HFFc6 (cell line): ENCODE data around the gene CDKL2. TPM values are rescaled to one million over a fixed set of nuclear protein-coding genes. Genes with fewer than 3 reads are reported as not detected.
A peak's percentile ranks its signal among the peaks of the same experiment; 100 is the strongest.

Experiments
- DNase-seq: peaks from one replicate; pipeline ENCODE4 v3.0.0-alpha.2; 2018
- H3K27ac Mint-ChIP-seq: 2 replicates; pipeline ENCODE4 v1.8.0; 2020; ENCODE audit warnings: mild to moderate bottlenecking, mixed read lengths
- H3K27me3 Mint-ChIP-seq: 2 replicates; pipeline ENCODE4 v1.8.0; 2021; ENCODE audit warnings: mild to moderate bottlenecking, moderate library complexity, mixed read lengths; ENCODE audit not compliant: insufficient read depth
- H3K36me3 Mint-ChIP-seq: 2 replicates; pipeline ENCODE4 v1.8.0; 2021; ENCODE audit warnings: low read depth, mixed read lengths
- H3K4me1 Mint-ChIP-seq: 2 replicates; pipeline ENCODE4 v1.8.0; 2020; ENCODE audit warnings: low read depth, mixed read lengths
- H3K4me3 Mint-ChIP-seq: 2 replicates; pipeline ENCODE4 v1.8.0; 2020; ENCODE audit warnings: mild to moderate bottlenecking, moderate library complexity, mixed read lengths
- H3K9me3 Mint-ChIP-seq: 2 replicates; pipeline ENCODE4 v1.8.0; 2020; ENCODE audit warnings: mild to moderate bottlenecking, mixed read lengths
- long read RNA-seq: library from polyadenylated mRNA; unstranded; transcript quantifications from one replicate; pipeline ENCODE4 v2.0.0, GENCODE V29; 2019
- total RNA-seq, 6 experiments: library from RNA; stranded (reverse); fragmentation: NEBNext Ultra II Directional; extraction: Animal tissue kit (Norgen Biotek cat#: 25700); gene quantifications; 2 replicates in 1 of 6; 3 replicates in 5 of 6; pipeline ENCODE4 v1.2.3, GENCODE V29; 2021
- TF ChIP-seq, protein P1 (sequence below): fragments of 200-600 bp; sonication (generic); IDR thresholded peaks from 2 replicates; pipeline ENCODE4 v1.5.0; 2021; ENCODE audit warnings: antibody characterized with exemption, mild to moderate bottlenecking

CDKL2 gene
- under 1 TPM; 0.14 to 0.38 (median 0.19) TPM for total RNA-seq
- long read RNA-seq: 0 reads

DNA sequence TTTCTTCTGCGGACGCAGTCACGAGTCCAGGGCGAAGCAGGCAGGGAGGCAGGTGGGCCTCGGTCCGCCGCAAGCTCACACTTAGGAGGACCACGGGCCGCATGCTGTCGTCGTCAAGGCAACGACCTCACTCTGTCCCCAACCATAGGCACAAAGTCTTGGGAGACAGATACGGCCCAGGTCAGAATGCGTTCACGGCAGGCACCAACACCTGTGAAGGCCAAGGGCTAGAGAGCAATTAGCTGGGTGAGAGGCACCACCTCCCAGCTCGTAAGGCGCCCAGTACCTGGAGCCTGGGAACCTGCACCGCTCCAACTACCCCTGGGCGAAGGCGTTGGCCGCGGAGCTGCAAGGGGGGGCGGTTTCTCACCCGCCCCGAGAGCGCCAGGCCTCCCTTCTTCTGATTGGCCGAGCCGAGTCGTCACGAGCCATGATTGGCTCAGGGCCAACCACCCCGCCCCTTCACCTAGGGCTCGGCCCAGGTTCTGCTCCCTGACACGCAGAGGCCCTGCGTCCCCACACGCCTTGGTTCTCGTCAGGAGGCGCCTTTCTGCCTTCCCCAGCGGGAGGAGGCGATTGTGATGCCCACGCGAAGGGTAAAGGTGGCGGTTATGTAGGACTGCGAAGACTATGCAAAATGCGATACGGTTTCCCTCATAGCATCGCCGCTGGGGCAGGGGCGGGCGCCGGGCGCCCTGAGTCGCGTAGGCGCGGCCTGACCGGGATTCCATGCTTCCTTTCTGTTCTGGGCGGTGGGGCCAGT is at the start of gene CDKL2:
TSS of gene CDKL2 (minus strand) at position 355 of the 763 bp plus-strand sequence. CDS start 4,540 bp downstream, outside the sequence.
- peak; percentile 25 for DNase-seq
- peaks cover 2% of the 10 kb centered on the region; the same call in 1 of the 2 replicates for H3K27me3 Mint-ChIP-seq
- H3K9me3 Mint-ChIP-seq: no peaks in the 10 kb centered on the region
- no peaks in the 10 kb centered on the region for H3K36me3 Mint-ChIP-seq
- TF ChIP-seq, protein P1, sequence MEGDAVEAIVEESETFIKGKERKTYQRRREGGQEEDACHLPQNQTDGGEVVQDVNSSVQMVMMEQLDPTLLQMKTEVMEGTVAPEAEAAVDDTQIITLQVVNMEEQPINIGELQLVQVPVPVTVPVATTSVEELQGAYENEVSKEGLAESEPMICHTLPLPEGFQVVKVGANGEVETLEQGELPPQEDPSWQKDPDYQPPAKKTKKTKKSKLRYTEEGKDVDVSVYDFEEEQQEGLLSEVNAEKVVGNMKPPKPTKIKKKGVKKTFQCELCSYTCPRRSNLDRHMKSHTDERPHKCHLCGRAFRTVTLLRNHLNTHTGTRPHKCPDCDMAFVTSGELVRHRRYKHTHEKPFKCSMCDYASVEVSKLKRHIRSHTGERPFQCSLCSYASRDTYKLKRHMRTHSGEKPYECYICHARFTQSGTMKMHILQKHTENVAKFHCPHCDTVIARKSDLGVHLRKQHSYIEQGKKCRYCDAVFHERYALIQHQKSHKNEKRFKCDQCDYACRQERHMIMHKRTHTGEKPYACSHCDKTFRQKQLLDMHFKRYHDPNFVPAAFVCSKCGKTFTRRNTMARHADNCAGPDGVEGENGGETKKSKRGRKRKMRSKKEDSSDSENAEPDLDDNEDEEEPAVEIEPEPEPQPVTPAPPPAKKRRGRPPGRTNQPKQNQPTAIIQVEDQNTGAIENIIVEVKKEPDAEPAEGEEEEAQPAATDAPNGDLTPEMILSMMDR: no peak
- H3K4me3 Mint-ChIP-seq: peak within 1 kb of the TSS; percentile 83
- H3K4me1 Mint-ChIP-seq: peaks cover 28% of the 10 kb centered on the region
- peak within 1 kb of the TSS; percentile 22 for H3K27ac Mint-ChIP-seq

DNA sequence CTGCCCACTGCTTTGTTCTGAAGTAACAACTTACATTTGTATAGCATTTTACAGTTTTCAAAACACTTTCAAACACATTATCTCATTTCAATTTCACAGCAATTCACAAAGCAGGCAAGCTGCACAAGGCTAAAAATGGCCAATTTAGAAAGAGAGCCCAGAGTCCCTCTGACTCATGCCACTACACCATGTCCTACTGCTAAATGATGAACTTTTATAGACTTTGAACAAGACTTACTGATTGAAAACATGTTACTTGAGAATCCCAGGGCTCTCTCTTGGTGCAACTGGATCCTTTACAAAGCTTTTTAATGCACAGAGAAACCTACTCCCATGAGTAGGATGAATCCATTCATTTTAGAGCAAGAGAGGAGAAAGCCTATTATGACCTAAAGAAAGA is 48.6 kb upstream of the CDKL2 start:
- DNase-seq: no peak
- H3K36me3 Mint-ChIP-seq: no peaks in the 10 kb centered on the region

DNA sequence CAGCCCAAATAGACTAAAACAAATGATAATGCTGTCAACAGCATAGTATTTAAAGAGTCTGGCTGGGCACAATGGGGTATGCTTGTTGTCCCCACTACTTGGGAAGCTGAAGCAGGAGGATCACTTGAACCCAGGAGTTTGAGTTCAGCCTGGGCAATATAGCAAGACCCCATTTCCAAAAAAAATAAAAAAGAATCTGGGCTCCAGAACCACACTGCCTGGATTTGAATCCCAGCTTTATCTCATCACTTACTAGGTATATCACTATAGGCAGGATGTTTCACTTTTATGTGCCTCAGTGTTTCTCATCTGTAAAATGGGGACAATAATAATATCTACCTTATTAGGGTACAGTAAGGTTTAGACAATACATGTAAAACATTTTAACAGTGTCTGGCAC is 48.1 kb upstream of the CDKL2 start:
- Mint-ChIP-seq H3K36me3 (no peaks in the 10 kb centered on the region), H3K27me3 (peaks cover under 1% of the 10 kb centered on the region), H3K9me3 (no peaks in the 10 kb centered on the region), H3K4me1 (peaks cover 15% of the 10 kb centered on the region), H3K4me3 (no peak overlapping the region), H3K27ac (no peak overlapping the region)
- DNase-seq: no peak
- TF ChIP-seq, protein P1: no peak

More for the DNA sequence above, 48.6 kb upstream of the CDKL2 start:
- H3K4me3 Mint-ChIP-seq: no peak overlapping the region
- no peaks in the 10 kb centered on the region; the same call in 1 of the 2 replicates for H3K27me3 Mint-ChIP-seq
- no peak overlapping the region for H3K27ac Mint-ChIP-seq
- H3K9me3 Mint-ChIP-seq: no peaks in the 10 kb centered on the region
- TF ChIP-seq, protein P1: no peak
- H3K4me1 Mint-ChIP-seq: peaks cover 10% of the 10 kb centered on the region

DNA sequence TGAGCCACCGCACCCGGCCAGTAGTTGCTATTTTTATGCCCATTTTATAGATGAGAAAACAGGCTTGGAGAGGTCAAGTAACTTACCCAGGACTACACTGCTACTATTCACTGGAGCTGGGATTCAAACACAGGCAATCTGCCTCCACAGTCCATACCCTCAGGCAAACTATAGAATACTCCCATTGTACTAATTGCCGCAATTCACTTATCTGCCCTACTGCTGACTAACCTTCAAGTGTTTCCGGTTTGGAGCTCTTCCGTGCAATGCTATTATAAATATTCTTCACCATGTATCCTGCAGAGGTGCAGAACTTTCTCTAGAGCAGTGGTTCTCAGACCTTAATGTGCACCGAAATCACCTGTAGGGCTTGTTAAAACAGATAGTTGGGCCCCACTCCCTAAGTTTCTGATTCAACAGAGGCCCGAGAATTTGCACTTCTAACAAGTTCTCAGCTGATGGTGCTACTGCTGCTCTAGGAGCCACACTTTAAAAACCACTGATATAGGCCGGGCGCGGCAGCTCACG is 44.7 kb upstream of the CDKL2 start:
- Mint-ChIP-seq H3K36me3 (peaks cover 5% of the 10 kb centered on the region; the same call in 1 of the 2 replicates), H3K27ac (no peak overlapping the region)
- TF ChIP-seq, protein P1: no peak

DNA sequence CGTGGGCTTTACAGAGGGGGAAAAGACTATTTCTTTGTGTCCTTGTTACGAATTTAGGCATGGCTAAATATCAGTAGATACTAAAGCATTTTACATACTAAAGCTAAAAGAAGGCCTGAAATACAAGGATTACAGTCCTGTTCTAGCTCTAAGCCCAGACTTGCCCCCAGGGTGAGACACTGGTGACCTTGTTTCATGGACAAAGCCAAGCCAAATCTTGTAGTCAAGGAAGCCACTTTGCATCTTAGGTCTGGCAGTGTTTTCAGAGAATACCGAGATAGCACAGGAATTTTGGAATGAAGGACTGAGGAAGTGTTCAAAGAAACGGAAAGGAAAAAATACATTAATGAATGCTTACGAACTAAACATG is 43.6 kb upstream of the CDKL2 start:
- Mint-ChIP-seq H3K9me3 (no peaks in the 10 kb centered on the region), H3K4me3 (peak overlapping the region; percentile 97), H3K27me3 (peaks cover 7% of the 10 kb centered on the region), H3K36me3 (peaks cover 5% of the 10 kb centered on the region; the same call in 1 of the 2 replicates), H3K4me1 (peaks cover 35% of the 10 kb centered on the region), H3K27ac (peak overlapping the region; percentile 96)
- DNase-seq: no peak
- TF ChIP-seq, protein P1: no peak

More for the DNA sequence above, 44.7 kb upstream of the CDKL2 start:
- Mint-ChIP-seq H3K4me3 (no peak overlapping the region), H3K27me3 (peaks cover 7% of the 10 kb centered on the region), H3K9me3 (no peaks in the 10 kb centered on the region), H3K4me1 (peaks cover 32% of the 10 kb centered on the region)
- DNase-seq: no peak
